Progenitor cell of endocrine pancreas (in vitro differentiated cells): ENCODE measurements around the gene SPINK13. TPM values are rescaled to one million over a fixed set of nuclear protein-coding genes. Genes with fewer than 3 reads are reported as not detected.

ENCODE experiments used
- DNase-seq: peaks from one replicate; pipeline ENCODE4 v3.0.0; 2021; ENCODE audit warnings: low spot score; ENCODE audit not compliant: unreplicated experiment
- H3K27ac Mint-ChIP-seq: 2 replicates; pipeline ENCODE4 v1.8.0; 2021; ENCODE audit warnings: mild to moderate bottlenecking, moderate library complexity, mixed read lengths
- H3K27me3 Mint-ChIP-seq: 2 replicates; pipeline ENCODE4 v1.8.0; 2021; ENCODE audit warnings: mixed read lengths
- H3K36me3 Mint-ChIP-seq: 2 replicates; pipeline ENCODE4 v1.8.0; 2022; ENCODE audit warnings: mixed read lengths; ENCODE audit not compliant: insufficient read depth
- H3K4me1 Mint-ChIP-seq: 2 replicates; pipeline ENCODE4 v1.8.0; 2021; ENCODE audit warnings: low read depth, mixed read lengths
- H3K4me3 Mint-ChIP-seq: 2 replicates; pipeline ENCODE4 v1.8.0; 2021; ENCODE audit warnings: low read depth, mild to moderate bottlenecking, moderate library complexity, mixed read lengths
- H3K9me3 Mint-ChIP-seq: 2 replicates; pipeline ENCODE4 v1.8.0; 2021; ENCODE audit warnings: low read depth, mixed read lengths
- total RNA-seq: library from RNA; stranded (reverse); gene quantifications from 2 replicates; pipeline ENCODE4 v1.2.1, GENCODE V29; 2021
- TF ChIP-seq, protein P1 (sequence below): fragments of 200-600 bp; sonication (generic); IDR thresholded peaks from one replicate; pipeline ENCODE4 v1.5.0; 2021; ENCODE audit warnings: antibody characterized with exemption, mild to moderate bottlenecking; ENCODE audit not compliant: unreplicated experiment

SPINK13 gene
- total RNA-seq, 1 donor from 2014 or later: not detected

DNA sequence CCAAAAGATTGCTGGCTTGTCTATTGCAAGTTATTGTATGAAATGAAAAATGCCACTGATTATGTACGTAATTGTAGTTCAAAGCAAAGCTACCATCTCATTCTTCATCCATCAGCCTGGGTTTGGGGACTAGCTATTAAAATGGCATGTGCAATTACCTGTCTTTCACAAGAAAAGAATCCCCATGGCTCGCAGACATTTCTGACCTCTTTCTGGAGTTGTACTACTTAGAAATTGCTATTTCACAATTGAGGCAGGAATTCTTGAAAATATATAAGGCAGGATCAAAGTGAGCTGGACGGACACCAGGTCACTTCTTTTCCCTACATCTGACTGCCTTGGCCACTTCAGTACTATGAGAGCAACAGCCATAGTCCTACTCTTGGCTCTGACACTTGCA is 66.7 kb downstream of the SPINK13 start, which contains the start of gene SPINK9:
Gene SPINK9, plus strand, starts transcription at position 301 of the 400 bp plus-strand sequence. Its CDS starts 55 bp downstream, at position 356.
- no peak for DNase-seq
- Mint-ChIP-seq H3K36me3 (peaks cover 5% of the 10 kb centered on the region), H3K27me3 (no peaks in the 10 kb centered on the region), H3K4me1 (no peaks in the 10 kb centered on the region), H3K4me3 (no peak within 1 kb of the TSS), H3K27ac (no peak within 1 kb of the TSS), H3K9me3 (peaks cover 7% of the 10 kb centered on the region)
- TF ChIP-seq, protein P1, sequence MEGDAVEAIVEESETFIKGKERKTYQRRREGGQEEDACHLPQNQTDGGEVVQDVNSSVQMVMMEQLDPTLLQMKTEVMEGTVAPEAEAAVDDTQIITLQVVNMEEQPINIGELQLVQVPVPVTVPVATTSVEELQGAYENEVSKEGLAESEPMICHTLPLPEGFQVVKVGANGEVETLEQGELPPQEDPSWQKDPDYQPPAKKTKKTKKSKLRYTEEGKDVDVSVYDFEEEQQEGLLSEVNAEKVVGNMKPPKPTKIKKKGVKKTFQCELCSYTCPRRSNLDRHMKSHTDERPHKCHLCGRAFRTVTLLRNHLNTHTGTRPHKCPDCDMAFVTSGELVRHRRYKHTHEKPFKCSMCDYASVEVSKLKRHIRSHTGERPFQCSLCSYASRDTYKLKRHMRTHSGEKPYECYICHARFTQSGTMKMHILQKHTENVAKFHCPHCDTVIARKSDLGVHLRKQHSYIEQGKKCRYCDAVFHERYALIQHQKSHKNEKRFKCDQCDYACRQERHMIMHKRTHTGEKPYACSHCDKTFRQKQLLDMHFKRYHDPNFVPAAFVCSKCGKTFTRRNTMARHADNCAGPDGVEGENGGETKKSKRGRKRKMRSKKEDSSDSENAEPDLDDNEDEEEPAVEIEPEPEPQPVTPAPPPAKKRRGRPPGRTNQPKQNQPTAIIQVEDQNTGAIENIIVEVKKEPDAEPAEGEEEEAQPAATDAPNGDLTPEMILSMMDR: no peak

Other genes with a start within 250 kb of the SPINK13 start
- 19.7 and 23.8 TPM in 2 replicates for gene SPINK5, start 204.8 kb upstream of the SPINK13 start, total RNA-seq
- gene SPINK14, start 100.2 kb upstream of the SPINK13 start, total RNA-seq: not detected in 2 replicates
- gene SPINK6, start 65.8 kb upstream of the SPINK13 start, total RNA-seq: not detected in 2 replicates
- not detected in 2 replicates for gene MARCOL, start 30.3 kb upstream of the SPINK13 start, total RNA-seq
- not detected in 2 replicates for gene SPINK7, start 43.6 kb downstream of the SPINK13 start, total RNA-seq
- not detected in 2 replicates for gene SPINK9, start 66.8 kb downstream of the SPINK13 start, total RNA-seq
- 65.0 and 68.1 TPM in 2 replicates for gene FBXO38, start 115.2 kb downstream of the SPINK13 start, total RNA-seq